K562 (cell line): ENCODE results near the gene NRARP.

Source experiments
- EWSR1 ChIP-seq: fragments of 450-650 bp; IDR thresholded peaks from 2 replicates; pipeline ENCODE4 v1.6.1; 2018; ENCODE audit warnings: borderline replicate concordance, mild to moderate bottlenecking, low read depth, moderate library complexity; ENCODE audit not compliant: partially characterized antibody
- MCM5 ChIP-seq: fragments of 450-650 bp; IDR thresholded peaks from 2 replicates; pipeline ENCODE4 v1.6.1; 2016; ENCODE audit warnings: low read depth
- NRF1 ChIP-seq, 2 experiments: fragments of 450-650 bp; IDR thresholded peaks in 1 of 2; conservative IDR thresholded peaks in 1 of 2; 2 replicates each; pipeline ENCODE4 v1.6.1; 2014; ENCODE audit warnings: mild to moderate bottlenecking in 2 of 2
- POLR3A ChIP-seq: IDR thresholded peaks from 2 replicates; pipeline ENCODE4 v1.6.1; 2011; ENCODE audit warnings: borderline replicate concordance, mild to moderate bottlenecking, moderate library complexity; ENCODE audit not compliant: insufficient read length, insufficient read depth; ENCODE audit errors: extremely low read depth
- RBM25 ChIP-seq: fragments of 200-400 bp; formaldehyde crosslinking; IDR thresholded peaks from 2 replicates; pipeline ENCODE4 v1.6.1; 2018; ENCODE audit warnings: low read length, low read depth, moderate library complexity; ENCODE audit not compliant: severe bottlenecking
- RFX5 ChIP-seq: IDR thresholded peaks from 2 replicates; pipeline ENCODE4 v1.6.1; 2011; ENCODE audit warnings: low read depth, mild to moderate bottlenecking, improper control_type of control experiment, low read length
- YY1 ChIP-seq, 3 experiments: IDR thresholded peaks; 2 replicates each; pipeline ENCODE4 v1.6.1; 2011; ENCODE audit warnings: low read length in 2 of 3, mild to moderate bottlenecking in 2 of 3, moderate library complexity in 2 of 3, borderline replicate concordance in 1 of 3, control low read depth in 1 of 3, low read depth in 1 of 3; ENCODE audit not compliant: insufficient read depth in 3 of 3, insufficient replicate concordance in 2 of 3, control insufficient read depth in 1 of 3, insufficient read length in 1 of 3; ENCODE audit errors: extremely low read depth in 1 of 3
- TF ChIP-seq, protein P1 (sequence below), 3 experiments: IDR thresholded peaks in 2 of 3; conservative IDR thresholded peaks in 1 of 3; 2 replicates each; pipeline ENCODE4 v1.5.1; 2011 to 2012; ENCODE audit warnings: low read length in 3 of 3, mild to moderate bottlenecking in 3 of 3, control low read depth in 2 of 3, improper control_type of control experiment in 1 of 3, inconsistent platforms in 1 of 3, low read depth in 1 of 3, mixed read lengths in 1 of 3, moderate library complexity in 1 of 3; ENCODE audit not compliant: insufficient read depth in 2 of 3
- TF ChIP-seq, protein P2 (sequence below): fragments of 250-450 bp; sonication (Bioruptor Pico); IDR thresholded peaks from 2 replicates; pipeline ENCODE4 v1.5.0; 2020; ENCODE audit warnings: mild to moderate bottlenecking

DNA sequence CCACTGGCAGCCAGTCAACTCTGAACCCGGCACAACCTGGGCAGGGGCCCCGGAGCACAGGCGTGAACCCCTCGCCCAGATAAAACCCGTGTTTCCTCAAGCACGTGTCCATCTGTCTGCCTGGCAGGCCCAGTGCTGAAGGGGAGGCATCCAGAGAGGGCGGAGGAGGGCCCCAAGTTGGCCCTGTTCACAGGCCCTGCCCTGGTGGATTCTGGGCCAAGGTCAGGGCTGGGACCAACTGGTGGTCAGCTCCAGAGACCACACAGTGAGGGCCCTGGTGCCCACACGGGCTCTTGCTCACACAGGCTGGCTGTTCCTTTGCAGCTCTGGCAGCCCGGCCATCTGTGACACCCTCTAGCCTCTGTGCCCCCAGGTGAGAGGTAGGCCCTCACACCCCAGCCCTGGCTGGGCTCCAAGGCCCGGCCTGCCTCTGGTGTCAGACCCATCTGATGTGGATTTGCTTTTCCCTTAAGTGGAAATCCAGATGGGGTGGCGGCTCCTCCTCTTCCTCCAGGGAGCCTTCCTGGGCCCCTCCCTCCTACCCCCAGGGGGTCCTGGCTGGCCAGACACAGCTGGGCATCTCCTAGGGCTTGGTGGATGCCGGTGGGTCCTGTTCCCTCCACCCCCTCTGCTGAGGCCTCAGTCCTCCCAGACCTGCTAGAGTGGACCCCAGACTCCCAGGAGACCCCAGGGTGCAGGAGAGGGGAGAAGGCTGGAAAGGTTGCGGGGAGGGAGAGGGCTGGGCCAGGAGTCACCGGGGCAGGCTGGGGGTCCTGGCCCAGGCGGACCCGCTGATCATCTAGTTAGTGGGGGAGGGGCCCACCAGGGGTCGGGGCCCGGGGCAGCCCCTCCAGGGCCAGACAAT, 51.5 kb downstream of the NRARP start:
- TF ChIP-seq, protein P1, sequence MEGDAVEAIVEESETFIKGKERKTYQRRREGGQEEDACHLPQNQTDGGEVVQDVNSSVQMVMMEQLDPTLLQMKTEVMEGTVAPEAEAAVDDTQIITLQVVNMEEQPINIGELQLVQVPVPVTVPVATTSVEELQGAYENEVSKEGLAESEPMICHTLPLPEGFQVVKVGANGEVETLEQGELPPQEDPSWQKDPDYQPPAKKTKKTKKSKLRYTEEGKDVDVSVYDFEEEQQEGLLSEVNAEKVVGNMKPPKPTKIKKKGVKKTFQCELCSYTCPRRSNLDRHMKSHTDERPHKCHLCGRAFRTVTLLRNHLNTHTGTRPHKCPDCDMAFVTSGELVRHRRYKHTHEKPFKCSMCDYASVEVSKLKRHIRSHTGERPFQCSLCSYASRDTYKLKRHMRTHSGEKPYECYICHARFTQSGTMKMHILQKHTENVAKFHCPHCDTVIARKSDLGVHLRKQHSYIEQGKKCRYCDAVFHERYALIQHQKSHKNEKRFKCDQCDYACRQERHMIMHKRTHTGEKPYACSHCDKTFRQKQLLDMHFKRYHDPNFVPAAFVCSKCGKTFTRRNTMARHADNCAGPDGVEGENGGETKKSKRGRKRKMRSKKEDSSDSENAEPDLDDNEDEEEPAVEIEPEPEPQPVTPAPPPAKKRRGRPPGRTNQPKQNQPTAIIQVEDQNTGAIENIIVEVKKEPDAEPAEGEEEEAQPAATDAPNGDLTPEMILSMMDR (IDR thresholded peaks at IDR 0.05 in 2 of 3, conservative IDR thresholded peaks at IDR 0.05 in 1 of 3; ENCODE audit: insufficient read depth in 2 of 3, low read depth in 1 of 3, low read length in 3 of 3): no peak
- TF ChIP-seq RFX5 (no peak), EWSR1 (no peak), NRF1 (conservative IDR thresholded peaks at IDR 0.05 in 1 of 2, IDR thresholded peaks at IDR 0.05 in 1 of 2) (no peak), POLR3A (no peak), YY1 (IDR thresholded peaks at IDR 0.05; ENCODE audit: borderline replicate concordance in 1 of 3, control insufficient read depth in 1 of 3, extremely low read depth in 1 of 3, insufficient read depth in 3 of 3, insufficient read length in 1 of 3, insufficient replicate concordance in 2 of 3, low read depth in 1 of 3, low read length in 2 of 3) (no peak), MCM5 (no peak), RBM25 (no peak)
- TF ChIP-seq, protein P2, sequence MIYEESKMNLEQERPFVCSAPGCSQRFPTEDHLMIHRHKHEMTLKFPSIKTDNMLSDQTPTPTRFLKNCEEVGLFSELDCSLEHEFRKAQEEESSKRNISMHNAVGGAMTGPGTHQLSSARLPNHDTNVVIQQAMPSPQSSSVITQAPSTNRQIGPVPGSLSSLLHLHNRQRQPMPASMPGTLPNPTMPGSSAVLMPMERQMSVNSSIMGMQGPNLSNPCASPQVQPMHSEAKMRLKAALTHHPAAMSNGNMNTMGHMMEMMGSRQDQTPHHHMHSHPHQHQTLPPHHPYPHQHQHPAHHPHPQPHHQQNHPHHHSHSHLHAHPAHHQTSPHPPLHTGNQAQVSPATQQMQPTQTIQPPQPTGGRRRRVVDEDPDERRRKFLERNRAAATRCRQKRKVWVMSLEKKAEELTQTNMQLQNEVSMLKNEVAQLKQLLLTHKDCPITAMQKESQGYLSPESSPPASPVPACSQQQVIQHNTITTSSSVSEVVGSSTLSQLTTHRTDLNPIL (CRISPR knock-in tag): no peak
